Prostate gland (tissue), 2 donors: Measurements from ENCODE around the gene JARID2. TPM values are rescaled to one million over a fixed set of nuclear protein-coding genes. Genes with fewer than 3 reads are reported as not detected.
A peak's percentile ranks its signal among the peaks of the same experiment; 100 is the strongest.

Source experiments
- DNase-seq: peaks from one replicate; pipeline ENCODE4 v3.0.0-alpha.2; 2019; ENCODE audit warnings: low spot score
- H3K27ac ChIP-seq, 2 donors: fragments of 200-600 bp; sonication (generic); 2 replicates each; pipeline ENCODE4 v1.5.1; 2017 to 2019
- H3K27me3 ChIP-seq: fragments of 200-600 bp; sonication (generic); replicated peaks from 2 replicates; pipeline ENCODE4 v1.5.1; 2019; ENCODE audit not compliant: insufficient read depth
- H3K36me3 ChIP-seq, 2 donors: fragments of 200-600 bp; sonication (generic); 1 replicate in 1 of 2; 2 replicates in 1 of 2; pipeline versions ENCODE4 v1.5.1 to v1.8.1; 2017 to 2019
- H3K4me1 ChIP-seq: fragments of 200-600 bp; sonication (generic); replicated peaks from 2 replicates; pipeline ENCODE4 v1.5.1; 2019
- H3K4me3 ChIP-seq, 2 donors: fragments of 200-600 bp; sonication (generic); 2 replicates each; pipeline ENCODE4 v1.5.1; 2017 to 2019
- H3K9me3 ChIP-seq: fragments of 200-600 bp; sonication (generic); 2 replicates; pipeline ENCODE4 v1.5.1; 2017
- CTCF ChIP-seq, 4 experiments: fragments of 200-600 bp in 2 of 4; fragments of 450-650 bp in 2 of 4; sonication (generic) in 2 of 4; IDR thresholded peaks; 1 replicate in 3 of 4; 2 replicates in 1 of 4; pipeline ENCODE4 v1.5.1; 2016 to 2019; ENCODE audit warnings: antibody characterized with exemption in 4 of 4, mild to moderate bottlenecking in 2 of 4, moderate library complexity in 2 of 4
- POLR2A ChIP-seq: fragments of 450-650 bp; IDR thresholded peaks from one replicate; pipeline ENCODE4 v1.6.1; 2016; ENCODE audit warnings: antibody characterized with exemption, mild to moderate bottlenecking
- POLR2AphosphoS5 ChIP-seq: sonication (generic); formaldehyde crosslinking; IDR thresholded peaks from one replicate; pipeline ENCODE4 v1.6.1; 2017; ENCODE audit warnings: antibody characterized with exemption
- WGBS: methylation state at CpG from one replicate; pipeline ENCODE4 v1.1.5; 2018; 5-methylcytosine and 5-hydroxymethylcytosine counted together
- intact Hi-C: fragments of 100-400 bp; cut with DNase I; formaldehyde crosslinking; loops from one replicate; pipeline ENCODE4 v1.14.2; 2022
- total RNA-seq, 2 donors: library from RNA; depleted of rRNA; stranded (reverse); fragments of >200 nt; gene quantifications; one replicate each; pipeline ENCODE4 v1.1.0, GENCODE V29; 2016

The JARID2 gene
- total RNA-seq, 2 donors from 2014 or later = 7.7 to 35.4 TPM

- Histone ChIP-seq H3K9me3 (no peaks in the 10 kb centered on the region), H3K27me3 (no peaks in the 10 kb centered on the region), H3K36me3 (no peaks in the 10 kb centered on the region), H3K4me3 (no peak overlapping the region), H3K4me1 (no peaks in the 10 kb centered on the region), H3K27ac (no peak overlapping the region)
- no peak for TF ChIP-seq POLR2A
- TF ChIP-seq POLR2AphosphoS5 = no peak
- TF ChIP-seq CTCF (IDR thresholded peaks at IDR 0.05) = no peak
- intact Hi-C loops = no loop called here
- 74% methylated on average over 4 of the region's 4 CpGs for WGBS
- DNase-seq = no peak
Measured at GRCh38 chr6:15378866-15379265, 133.0 kb downstream of the JARID2 start.

DNA sequence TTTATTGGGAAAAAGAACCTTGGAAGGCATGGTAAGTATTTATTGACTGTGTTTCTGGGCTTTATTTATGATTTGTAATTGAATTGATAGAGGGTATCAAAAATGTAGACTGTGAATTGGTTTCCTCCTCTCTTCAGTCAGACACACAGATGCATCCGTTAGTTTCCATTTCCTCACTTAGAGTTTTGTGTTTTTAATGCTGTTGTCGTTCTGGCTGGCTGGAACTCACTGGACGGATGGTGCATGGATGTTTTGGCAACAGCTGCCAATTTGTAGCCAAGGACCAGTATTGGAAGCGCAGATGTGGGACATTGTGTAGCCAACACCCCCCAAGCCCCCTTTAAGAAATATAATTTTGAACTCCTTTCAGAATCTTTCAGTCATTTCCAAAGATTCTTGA is 134.5 kb downstream of the JARID2 start:
- H3K4me1 ChIP-seq = no peaks in the 10 kb centered on the region
- H3K27ac ChIP-seq = no peak overlapping the region
- H3K4me3 ChIP-seq = no peak overlapping the region
- 82% methylated on average over 4 of the region's 4 CpGs for WGBS
- H3K27me3 ChIP-seq = no peaks in the 10 kb centered on the region
- DNase-seq = no peak
- intact Hi-C loops = loop anchor here (10.0 kb wide), 1 partner anchor 126 kb away; no protein-coding TSS in a partner anchor
- TF ChIP-seq POLR2AphosphoS5 = no peak
- no peak for TF ChIP-seq POLR2A
- TF ChIP-seq CTCF (IDR thresholded peaks at IDR 0.05) = no peak
- H3K9me3 ChIP-seq = no peaks in the 10 kb centered on the region
- H3K36me3 ChIP-seq = no peaks in the 10 kb centered on the region

GRCh38 chr6:15382089-15382488 is 136.2 kb downstream of the JARID2 start:
- TF ChIP-seq POLR2AphosphoS5 = no peak
- TF ChIP-seq POLR2A = no peak
- TF ChIP-seq CTCF (IDR thresholded peaks at IDR 0.05) = no peak
- intact Hi-C loops = loop anchor here (10.0 kb wide), 1 partner anchor 127 kb away; no protein-coding TSS in a partner anchor
- 84% methylated on average over 7 of the region's 7 CpGs for WGBS
- H3K27me3 ChIP-seq = no peaks in the 10 kb centered on the region
- no peak overlapping the region for H3K27ac ChIP-seq
- H3K4me1 ChIP-seq = no peaks in the 10 kb centered on the region
- no peak for DNase-seq
- H3K9me3 ChIP-seq = no peaks in the 10 kb centered on the region
- no peak overlapping the region for H3K4me3 ChIP-seq
- no peaks in the 10 kb centered on the region for H3K36me3 ChIP-seq

GRCh38 chr6:15382712-15383111 is 136.8 kb downstream of the JARID2 start:
- Histone ChIP-seq H3K4me1 (no peaks in the 10 kb centered on the region), H3K9me3 (no peaks in the 10 kb centered on the region), H3K27ac (no peak overlapping the region), H3K36me3 (no peaks in the 10 kb centered on the region), H3K4me3 (no peak overlapping the region), H3K27me3 (no peaks in the 10 kb centered on the region)
- DNase-seq = no peak
- intact Hi-C loops = loop anchor here (10.0 kb wide), 1 partner anchor 128 kb away; no protein-coding TSS in a partner anchor
- TF ChIP-seq CTCF (IDR thresholded peaks at IDR 0.05) = no peak
- no peak for TF ChIP-seq POLR2A
- TF ChIP-seq POLR2AphosphoS5 = no peak
- 92% methylated on average over 8 of the region's 8 CpGs for WGBS

- Histone ChIP-seq H3K36me3 (no peaks in the 10 kb centered on the region), H3K27ac (no peak overlapping the region), H3K4me1 (no peaks in the 10 kb centered on the region), H3K27me3 (no peaks in the 10 kb centered on the region), H3K9me3 (no peaks in the 10 kb centered on the region), H3K4me3 (no peak overlapping the region)
- intact Hi-C loops = loop anchor here (5.0 to 10.0 kb wide), 2 partner anchors 130 to 1173 kb away; no protein-coding TSS in a partner anchor
- 24% methylated on average over 4 of the region's 4 CpGs for WGBS
- DNase-seq = peak; percentile 14
- TF ChIP-seq CTCF (IDR thresholded peaks at IDR 0.05) (no peak), POLR2AphosphoS5 (no peak), POLR2A (no peak)
Measured at GRCh38 chr6:15384901-15385300, 139.0 kb downstream of the JARID2 start.
